WTC11 (cell line): ENCODE results near the gene RALBP1. TPM values are rescaled to one million over a fixed set of nuclear protein-coding genes. Genes with fewer than 3 reads are reported as not detected.

Experiments used
- ATAC-seq: fragments of 200-7000 bp; cut with Tn5 transposase; 2 replicates; pipeline ENCODE4 v1.10.0; 2021; ENCODE audit warnings: mild to moderate bottlenecking, moderate library complexity
- CTCF ChIA-PET: fragments of 300-600 bp; sonication (Branson Sonifier 250); formaldehyde crosslinking; loops from one replicate; lab custom pipeline; 2021; ENCODE audit warnings: antibody characterized with exemption; lab: Charles Lee
- POLR2A ChIA-PET: fragments of 350-600 bp; sonication (Branson Sonifier 250); formaldehyde crosslinking; loops from one replicate; lab custom pipeline; 2021; ENCODE audit warnings: antibody characterized with exemption; lab: Charles Lee
- DNase-seq: peaks from one replicate; pipeline ENCODE4 v3.0.0; 2021; ENCODE audit warnings: low spot score
- H3K27ac Mint-ChIP-seq: 2 replicates; pipeline ENCODE4 v1.8.0; 2021; ENCODE audit warnings: mixed read lengths
- H3K27me3 Mint-ChIP-seq: 2 replicates; pipeline ENCODE4 v1.8.0; 2021; ENCODE audit warnings: low read depth, mild to moderate bottlenecking, moderate library complexity, mixed read lengths
- H3K36me3 Mint-ChIP-seq: 2 replicates; pipeline ENCODE4 v1.8.0; 2021; ENCODE audit warnings: mixed read lengths
- H3K4me1 Mint-ChIP-seq: 2 replicates; pipeline ENCODE4 v1.8.0; 2022; ENCODE audit warnings: mixed read lengths
- H3K4me3 Mint-ChIP-seq: 2 replicates; pipeline ENCODE4 v1.8.0; 2021; ENCODE audit warnings: mild to moderate bottlenecking, moderate library complexity, mixed read lengths
- H3K9me3 Mint-ChIP-seq: 2 replicates; pipeline ENCODE4 v1.8.0; 2021; ENCODE audit warnings: mixed read lengths
- EMX1 ChIP-seq: fragments of 250-450 bp; sonication (Bioruptor Pico); IDR thresholded peaks from 2 replicates; pipeline ENCODE4 v1.8.0; 2021; ENCODE audit warnings: mild to moderate bottlenecking
- NFYB ChIP-seq: sonication (generic); formaldehyde crosslinking; conservative IDR thresholded peaks from 2 replicates; pipeline ENCODE4 v1.8.0; 2022; ENCODE audit warnings: low read depth, missing genetic modification reagents
- TCF7 ChIP-seq: sonication (generic); formaldehyde crosslinking; IDR thresholded peaks from 2 replicates; pipeline ENCODE4 v1.8.0; 2022; ENCODE audit warnings: mild to moderate bottlenecking, low read depth, missing genetic modification reagents, moderate library complexity
- total RNA-seq: library from RNA; stranded (reverse); gene quantifications from 3 replicates; pipeline ENCODE4 v1.2.3, GENCODE V29; 2021
- TF ChIP-seq, protein P1 (sequence below): sonication (generic); formaldehyde crosslinking; IDR thresholded peaks from 2 replicates; pipeline ENCODE4 v1.8.1; 2022; ENCODE audit warnings: low read depth, mild to moderate bottlenecking, moderate library complexity, missing genetic modification reagents, borderline replicate concordance
- TF ChIP-seq, protein P2 (sequence below): sonication (generic); formaldehyde crosslinking; IDR thresholded peaks from 2 replicates; pipeline ENCODE4 v1.8.1; 2023; ENCODE audit warnings: mild to moderate bottlenecking, missing genetic modification reagents, moderate library complexity
- TF ChIP-seq, protein P3 (sequence below): fragments of 250-450 bp; sonication (Bioruptor Pico); IDR thresholded peaks from 2 replicates; pipeline ENCODE4 v1.9.0; 2021; ENCODE audit warnings: mild to moderate bottlenecking, borderline replicate concordance
- TF ChIP-seq, protein P4 (sequence below): fragments of 200-600 bp; IDR thresholded peaks from 2 replicates; pipeline ENCODE4 v1.8.0; 2022; ENCODE audit warnings: antibody characterized with exemption
- TF ChIP-seq, protein P5 (sequence below): sonication (generic); formaldehyde crosslinking; conservative IDR thresholded peaks from 2 replicates; pipeline ENCODE4 v1.8.1; 2023; ENCODE audit warnings: mild to moderate bottlenecking, low read depth, missing genetic modification reagents, moderate library complexity
- TF ChIP-seq, protein P6 (sequence below): sonication (generic); formaldehyde crosslinking; IDR thresholded peaks from 2 replicates; pipeline ENCODE4 v1.8.1; 2023; ENCODE audit warnings: mild to moderate bottlenecking, missing genetic modification reagents
- TF ChIP-seq, protein P7 (sequence below): fragments of 250-450 bp; sonication (Bioruptor Pico); IDR thresholded peaks from 2 replicates; pipeline ENCODE4 v2.1.2; 2022; ENCODE audit warnings: mild to moderate bottlenecking, moderate library complexity

Gene RALBP1
- total RNA-seq, 1 experiment from 2014 or later, result 69.3 TPM

DNA sequence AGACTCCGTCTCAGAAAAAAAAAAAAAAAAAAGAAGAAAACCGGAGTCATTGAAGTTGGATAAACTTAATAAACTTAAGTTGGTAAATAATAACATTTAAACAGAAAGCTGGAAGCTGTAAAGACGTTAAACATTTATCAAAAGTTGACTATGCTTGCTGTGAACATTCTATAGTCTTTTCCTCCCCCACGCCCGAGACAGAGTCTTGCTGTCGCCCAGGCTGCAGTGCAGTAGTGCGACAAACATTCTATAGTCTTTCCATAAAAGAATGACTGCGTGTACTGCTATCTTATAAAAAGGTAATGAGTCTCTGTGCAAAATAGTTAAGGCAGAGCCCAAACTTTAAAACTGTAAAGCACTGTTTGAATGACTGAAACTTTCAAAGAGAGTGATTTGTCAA is 93.9 kb downstream of the RALBP1 start:
- no peak for DNase-seq
- ChIA-PET CTCF (interaction anchor here (0.6 kb wide), 1 partner anchor 11 kb away, joined by 3 read pairs; no protein-coding TSS in a partner anchor), POLR2A (no interaction called here)
- Mint-ChIP-seq H3K9me3 (no peaks in the 10 kb centered on the region), H3K4me3 (no peak overlapping the region), H3K27ac (no peak overlapping the region), H3K4me1 (peaks cover under 1% of the 10 kb centered on the region), H3K36me3 (peaks cover 24% of the 10 kb centered on the region), H3K27me3 (no peaks in the 10 kb centered on the region)
- ATAC-seq, result no peak
- TF ChIP-seq, protein P1, sequence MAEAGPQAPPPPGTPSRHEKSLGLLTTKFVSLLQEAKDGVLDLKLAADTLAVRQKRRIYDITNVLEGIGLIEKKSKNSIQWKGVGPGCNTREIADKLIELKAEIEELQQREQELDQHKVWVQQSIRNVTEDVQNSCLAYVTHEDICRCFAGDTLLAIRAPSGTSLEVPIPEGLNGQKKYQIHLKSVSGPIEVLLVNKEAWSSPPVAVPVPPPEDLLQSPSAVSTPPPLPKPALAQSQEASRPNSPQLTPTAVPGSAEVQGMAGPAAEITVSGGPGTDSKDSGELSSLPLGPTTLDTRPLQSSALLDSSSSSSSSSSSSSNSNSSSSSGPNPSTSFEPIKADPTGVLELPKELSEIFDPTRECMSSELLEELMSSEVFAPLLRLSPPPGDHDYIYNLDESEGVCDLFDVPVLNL (CRISPR knock-in tag), result no peak
- TF ChIP-seq, protein P2, sequence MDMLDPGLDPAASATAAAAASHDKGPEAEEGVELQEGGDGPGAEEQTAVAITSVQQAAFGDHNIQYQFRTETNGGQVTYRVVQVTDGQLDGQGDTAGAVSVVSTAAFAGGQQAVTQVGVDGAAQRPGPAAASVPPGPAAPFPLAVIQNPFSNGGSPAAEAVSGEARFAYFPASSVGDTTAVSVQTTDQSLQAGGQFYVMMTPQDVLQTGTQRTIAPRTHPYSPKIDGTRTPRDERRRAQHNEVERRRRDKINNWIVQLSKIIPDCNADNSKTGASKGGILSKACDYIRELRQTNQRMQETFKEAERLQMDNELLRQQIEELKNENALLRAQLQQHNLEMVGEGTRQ (CRISPR knock-in tag), result no peak
- TF ChIP-seq, protein P3, sequence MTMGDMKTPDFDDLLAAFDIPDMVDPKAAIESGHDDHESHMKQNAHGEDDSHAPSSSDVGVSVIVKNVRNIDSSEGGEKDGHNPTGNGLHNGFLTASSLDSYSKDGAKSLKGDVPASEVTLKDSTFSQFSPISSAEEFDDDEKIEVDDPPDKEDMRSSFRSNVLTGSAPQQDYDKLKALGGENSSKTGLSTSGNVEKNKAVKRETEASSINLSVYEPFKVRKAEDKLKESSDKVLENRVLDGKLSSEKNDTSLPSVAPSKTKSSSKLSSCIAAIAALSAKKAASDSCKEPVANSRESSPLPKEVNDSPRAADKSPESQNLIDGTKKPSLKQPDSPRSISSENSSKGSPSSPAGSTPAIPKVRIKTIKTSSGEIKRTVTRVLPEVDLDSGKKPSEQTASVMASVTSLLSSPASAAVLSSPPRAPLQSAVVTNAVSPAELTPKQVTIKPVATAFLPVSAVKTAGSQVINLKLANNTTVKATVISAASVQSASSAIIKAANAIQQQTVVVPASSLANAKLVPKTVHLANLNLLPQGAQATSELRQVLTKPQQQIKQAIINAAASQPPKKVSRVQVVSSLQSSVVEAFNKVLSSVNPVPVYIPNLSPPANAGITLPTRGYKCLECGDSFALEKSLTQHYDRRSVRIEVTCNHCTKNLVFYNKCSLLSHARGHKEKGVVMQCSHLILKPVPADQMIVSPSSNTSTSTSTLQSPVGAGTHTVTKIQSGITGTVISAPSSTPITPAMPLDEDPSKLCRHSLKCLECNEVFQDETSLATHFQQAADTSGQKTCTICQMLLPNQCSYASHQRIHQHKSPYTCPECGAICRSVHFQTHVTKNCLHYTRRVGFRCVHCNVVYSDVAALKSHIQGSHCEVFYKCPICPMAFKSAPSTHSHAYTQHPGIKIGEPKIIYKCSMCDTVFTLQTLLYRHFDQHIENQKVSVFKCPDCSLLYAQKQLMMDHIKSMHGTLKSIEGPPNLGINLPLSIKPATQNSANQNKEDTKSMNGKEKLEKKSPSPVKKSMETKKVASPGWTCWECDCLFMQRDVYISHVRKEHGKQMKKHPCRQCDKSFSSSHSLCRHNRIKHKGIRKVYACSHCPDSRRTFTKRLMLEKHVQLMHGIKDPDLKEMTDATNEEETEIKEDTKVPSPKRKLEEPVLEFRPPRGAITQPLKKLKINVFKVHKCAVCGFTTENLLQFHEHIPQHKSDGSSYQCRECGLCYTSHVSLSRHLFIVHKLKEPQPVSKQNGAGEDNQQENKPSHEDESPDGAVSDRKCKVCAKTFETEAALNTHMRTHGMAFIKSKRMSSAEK, result no peak
- TF ChIP-seq TCF7 (no peak), NFYB (no peak), EMX1 (no peak)
- TF ChIP-seq, protein P4, sequence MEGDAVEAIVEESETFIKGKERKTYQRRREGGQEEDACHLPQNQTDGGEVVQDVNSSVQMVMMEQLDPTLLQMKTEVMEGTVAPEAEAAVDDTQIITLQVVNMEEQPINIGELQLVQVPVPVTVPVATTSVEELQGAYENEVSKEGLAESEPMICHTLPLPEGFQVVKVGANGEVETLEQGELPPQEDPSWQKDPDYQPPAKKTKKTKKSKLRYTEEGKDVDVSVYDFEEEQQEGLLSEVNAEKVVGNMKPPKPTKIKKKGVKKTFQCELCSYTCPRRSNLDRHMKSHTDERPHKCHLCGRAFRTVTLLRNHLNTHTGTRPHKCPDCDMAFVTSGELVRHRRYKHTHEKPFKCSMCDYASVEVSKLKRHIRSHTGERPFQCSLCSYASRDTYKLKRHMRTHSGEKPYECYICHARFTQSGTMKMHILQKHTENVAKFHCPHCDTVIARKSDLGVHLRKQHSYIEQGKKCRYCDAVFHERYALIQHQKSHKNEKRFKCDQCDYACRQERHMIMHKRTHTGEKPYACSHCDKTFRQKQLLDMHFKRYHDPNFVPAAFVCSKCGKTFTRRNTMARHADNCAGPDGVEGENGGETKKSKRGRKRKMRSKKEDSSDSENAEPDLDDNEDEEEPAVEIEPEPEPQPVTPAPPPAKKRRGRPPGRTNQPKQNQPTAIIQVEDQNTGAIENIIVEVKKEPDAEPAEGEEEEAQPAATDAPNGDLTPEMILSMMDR, result no peak
- TF ChIP-seq, protein P5, sequence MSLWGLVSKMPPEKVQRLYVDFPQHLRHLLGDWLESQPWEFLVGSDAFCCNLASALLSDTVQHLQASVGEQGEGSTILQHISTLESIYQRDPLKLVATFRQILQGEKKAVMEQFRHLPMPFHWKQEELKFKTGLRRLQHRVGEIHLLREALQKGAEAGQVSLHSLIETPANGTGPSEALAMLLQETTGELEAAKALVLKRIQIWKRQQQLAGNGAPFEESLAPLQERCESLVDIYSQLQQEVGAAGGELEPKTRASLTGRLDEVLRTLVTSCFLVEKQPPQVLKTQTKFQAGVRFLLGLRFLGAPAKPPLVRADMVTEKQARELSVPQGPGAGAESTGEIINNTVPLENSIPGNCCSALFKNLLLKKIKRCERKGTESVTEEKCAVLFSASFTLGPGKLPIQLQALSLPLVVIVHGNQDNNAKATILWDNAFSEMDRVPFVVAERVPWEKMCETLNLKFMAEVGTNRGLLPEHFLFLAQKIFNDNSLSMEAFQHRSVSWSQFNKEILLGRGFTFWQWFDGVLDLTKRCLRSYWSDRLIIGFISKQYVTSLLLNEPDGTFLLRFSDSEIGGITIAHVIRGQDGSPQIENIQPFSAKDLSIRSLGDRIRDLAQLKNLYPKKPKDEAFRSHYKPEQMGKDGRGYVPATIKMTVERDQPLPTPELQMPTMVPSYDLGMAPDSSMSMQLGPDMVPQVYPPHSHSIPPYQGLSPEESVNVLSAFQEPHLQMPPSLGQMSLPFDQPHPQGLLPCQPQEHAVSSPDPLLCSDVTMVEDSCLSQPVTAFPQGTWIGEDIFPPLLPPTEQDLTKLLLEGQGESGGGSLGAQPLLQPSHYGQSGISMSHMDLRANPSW (CRISPR knock-in tag), result no peak
- TF ChIP-seq, protein P6, sequence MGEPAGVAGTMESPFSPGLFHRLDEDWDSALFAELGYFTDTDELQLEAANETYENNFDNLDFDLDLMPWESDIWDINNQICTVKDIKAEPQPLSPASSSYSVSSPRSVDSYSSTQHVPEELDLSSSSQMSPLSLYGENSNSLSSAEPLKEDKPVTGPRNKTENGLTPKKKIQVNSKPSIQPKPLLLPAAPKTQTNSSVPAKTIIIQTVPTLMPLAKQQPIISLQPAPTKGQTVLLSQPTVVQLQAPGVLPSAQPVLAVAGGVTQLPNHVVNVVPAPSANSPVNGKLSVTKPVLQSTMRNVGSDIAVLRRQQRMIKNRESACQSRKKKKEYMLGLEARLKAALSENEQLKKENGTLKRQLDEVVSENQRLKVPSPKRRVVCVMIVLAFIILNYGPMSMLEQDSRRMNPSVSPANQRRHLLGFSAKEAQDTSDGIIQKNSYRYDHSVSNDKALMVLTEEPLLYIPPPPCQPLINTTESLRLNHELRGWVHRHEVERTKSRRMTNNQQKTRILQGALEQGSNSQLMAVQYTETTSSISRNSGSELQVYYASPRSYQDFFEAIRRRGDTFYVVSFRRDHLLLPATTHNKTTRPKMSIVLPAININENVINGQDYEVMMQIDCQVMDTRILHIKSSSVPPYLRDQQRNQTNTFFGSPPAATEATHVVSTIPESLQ (CRISPR knock-in tag), result no peak
- TF ChIP-seq, protein P7, sequence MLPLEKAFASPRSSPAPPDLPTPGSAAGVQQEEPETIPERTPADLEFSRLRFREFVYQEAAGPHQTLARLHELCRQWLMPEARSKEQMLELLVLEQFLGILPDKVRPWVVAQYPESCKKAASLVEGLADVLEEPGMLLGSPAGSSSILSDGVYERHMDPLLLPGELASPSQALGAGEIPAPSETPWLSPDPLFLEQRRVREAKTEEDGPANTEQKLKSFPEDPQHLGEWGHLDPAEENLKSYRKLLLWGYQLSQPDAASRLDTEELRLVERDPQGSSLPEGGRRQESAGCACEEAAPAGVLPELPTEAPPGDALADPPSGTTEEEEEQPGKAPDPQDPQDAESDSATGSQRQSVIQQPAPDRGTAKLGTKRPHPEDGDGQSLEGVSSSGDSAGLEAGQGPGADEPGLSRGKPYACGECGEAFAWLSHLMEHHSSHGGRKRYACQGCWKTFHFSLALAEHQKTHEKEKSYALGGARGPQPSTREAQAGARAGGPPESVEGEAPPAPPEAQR, result no peak
